Fibroblast of lung (primary cell): Measurements from ENCODE around the gene PPFIBP1.

Experiments used
- EZH2 ChIP-seq: IDR thresholded peaks from 2 replicates; pipeline ENCODE4 v1.5.1; 2012; ENCODE audit warnings: low read length, control low read depth, mild to moderate bottlenecking; ENCODE audit errors: missing control alignments
- TF ChIP-seq, protein P1 (sequence below), 2 donors: IDR thresholded peaks in 1 of 2; conservative IDR thresholded peaks in 1 of 2; 1 replicate in 1 of 2; 2 replicates in 1 of 2; pipeline ENCODE4 v1.5.1; 2011 to 2012; ENCODE audit warnings: low read length in 2 of 2, control low read depth in 1 of 2, inconsistent platforms in 1 of 2, low read depth in 1 of 2, mild to moderate bottlenecking in 1 of 2

DNA sequence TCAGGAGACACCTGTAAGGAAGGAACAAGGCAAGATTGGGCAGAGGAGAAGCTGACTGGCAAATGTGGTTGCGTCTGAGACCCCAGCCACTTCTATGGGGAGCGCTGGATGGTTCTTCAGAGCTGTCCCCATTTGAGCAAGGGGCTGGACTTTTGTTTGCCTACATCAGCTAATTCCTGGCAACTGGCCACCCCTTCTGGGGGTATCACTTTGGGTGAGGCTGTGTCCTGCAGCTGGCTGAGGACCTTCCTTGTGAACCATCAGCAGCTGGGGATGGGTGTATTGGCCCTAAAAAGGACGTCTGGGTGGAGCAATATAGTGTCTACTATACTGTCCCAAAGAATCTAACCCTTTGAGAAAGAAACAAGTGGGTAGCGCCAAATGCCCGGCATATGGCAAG is 23.6 kb downstream of the PPFIBP1 start:
- no peak for TF ChIP-seq EZH2
- TF ChIP-seq, protein P1, sequence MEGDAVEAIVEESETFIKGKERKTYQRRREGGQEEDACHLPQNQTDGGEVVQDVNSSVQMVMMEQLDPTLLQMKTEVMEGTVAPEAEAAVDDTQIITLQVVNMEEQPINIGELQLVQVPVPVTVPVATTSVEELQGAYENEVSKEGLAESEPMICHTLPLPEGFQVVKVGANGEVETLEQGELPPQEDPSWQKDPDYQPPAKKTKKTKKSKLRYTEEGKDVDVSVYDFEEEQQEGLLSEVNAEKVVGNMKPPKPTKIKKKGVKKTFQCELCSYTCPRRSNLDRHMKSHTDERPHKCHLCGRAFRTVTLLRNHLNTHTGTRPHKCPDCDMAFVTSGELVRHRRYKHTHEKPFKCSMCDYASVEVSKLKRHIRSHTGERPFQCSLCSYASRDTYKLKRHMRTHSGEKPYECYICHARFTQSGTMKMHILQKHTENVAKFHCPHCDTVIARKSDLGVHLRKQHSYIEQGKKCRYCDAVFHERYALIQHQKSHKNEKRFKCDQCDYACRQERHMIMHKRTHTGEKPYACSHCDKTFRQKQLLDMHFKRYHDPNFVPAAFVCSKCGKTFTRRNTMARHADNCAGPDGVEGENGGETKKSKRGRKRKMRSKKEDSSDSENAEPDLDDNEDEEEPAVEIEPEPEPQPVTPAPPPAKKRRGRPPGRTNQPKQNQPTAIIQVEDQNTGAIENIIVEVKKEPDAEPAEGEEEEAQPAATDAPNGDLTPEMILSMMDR (conservative IDR thresholded peaks at IDR 0.05 in 1 of 2, IDR thresholded peaks at IDR 0.05 in 1 of 2; ENCODE audit: low read depth in 1 of 2, low read length in 2 of 2) = no peak
